ENCODE data around the gene RNF13.

- TF ChIP-seq CTCF (IDR thresholded peaks at IDR 0.05; ENCODE audit: insufficient read depth, low read depth, low read length) (no peak), EZH2 (IDR thresholded peaks at IDR 0.05; ENCODE audit: insufficient read depth, low read length) (no peak)
Observed at GRCh38 chr3:149812165-149812605, 830 bp upstream of the RNF13 start.
